Measurements from ENCODE around the gene PRKAB1. TPM values are rescaled to one million over a fixed set of nuclear protein-coding genes. Genes with fewer than 3 reads are reported as not detected.

PRKAB1 gene
- total and polyA plus RNA-seq, 9 of the 15 experiments (the other 6 are each of a cell fraction or from before 2014, with no cell fraction given), result 32.6 to 94.2 (median 63.8) TPM

DNA sequence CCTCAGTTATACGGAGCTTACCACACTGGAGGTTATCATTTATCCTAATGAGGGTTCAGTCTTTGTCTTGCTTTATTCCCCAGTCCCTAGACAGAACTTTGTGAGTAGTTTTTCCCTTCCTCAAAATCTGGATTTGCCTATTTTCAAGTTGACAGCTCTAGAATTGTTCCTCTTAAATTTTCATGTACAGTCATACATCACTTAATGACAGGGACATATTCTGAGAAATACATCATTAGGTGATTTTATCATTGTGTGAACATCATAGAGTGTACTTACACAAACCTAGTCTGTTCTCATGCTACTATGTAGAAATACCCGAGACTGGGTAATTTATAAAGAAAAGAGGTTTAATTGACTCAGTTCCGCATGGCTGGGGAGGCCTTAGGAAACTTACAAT, 3.1 kb downstream of the PRKAB1 start (continued):
- TF ChIP-seq JUN (IDR thresholded peaks at IDR 0.05; ENCODE audit: borderline replicate concordance, low read depth, low read length) (no peak), JUN (CRISPR knock-in tag; IDR thresholded peaks at IDR 0.05; ENCODE audit: borderline replicate concordance) (no peak), SMARCE1 (IDR thresholded peaks at IDR 0.05) (no peak), KAT7 (CRISPR knock-in tag; IDR thresholded peaks at IDR 0.05; ENCODE audit: borderline replicate concordance) (0 out of 2 replicates have a peak, but pooled peaks have one; percentile 57), ZBTB8A (IDR thresholded peaks at IDR 0.05; ENCODE audit: partially characterized antibody) (no peak), ZNF584 (CRISPR knock-in tag; IDR thresholded peaks at IDR 0.05; ENCODE audit: low read depth) (no peak), MEIS2 (IDR thresholded peaks at IDR 0.05; ENCODE audit: partially characterized antibody) (peak; percentile 92), ELF2 (CRISPR knock-in tag; IDR thresholded peaks at IDR 0.05) (0 out of 2 replicates have a peak, but pooled peaks have one; percentile 17)
- TF ChIP-seq, protein P1, sequence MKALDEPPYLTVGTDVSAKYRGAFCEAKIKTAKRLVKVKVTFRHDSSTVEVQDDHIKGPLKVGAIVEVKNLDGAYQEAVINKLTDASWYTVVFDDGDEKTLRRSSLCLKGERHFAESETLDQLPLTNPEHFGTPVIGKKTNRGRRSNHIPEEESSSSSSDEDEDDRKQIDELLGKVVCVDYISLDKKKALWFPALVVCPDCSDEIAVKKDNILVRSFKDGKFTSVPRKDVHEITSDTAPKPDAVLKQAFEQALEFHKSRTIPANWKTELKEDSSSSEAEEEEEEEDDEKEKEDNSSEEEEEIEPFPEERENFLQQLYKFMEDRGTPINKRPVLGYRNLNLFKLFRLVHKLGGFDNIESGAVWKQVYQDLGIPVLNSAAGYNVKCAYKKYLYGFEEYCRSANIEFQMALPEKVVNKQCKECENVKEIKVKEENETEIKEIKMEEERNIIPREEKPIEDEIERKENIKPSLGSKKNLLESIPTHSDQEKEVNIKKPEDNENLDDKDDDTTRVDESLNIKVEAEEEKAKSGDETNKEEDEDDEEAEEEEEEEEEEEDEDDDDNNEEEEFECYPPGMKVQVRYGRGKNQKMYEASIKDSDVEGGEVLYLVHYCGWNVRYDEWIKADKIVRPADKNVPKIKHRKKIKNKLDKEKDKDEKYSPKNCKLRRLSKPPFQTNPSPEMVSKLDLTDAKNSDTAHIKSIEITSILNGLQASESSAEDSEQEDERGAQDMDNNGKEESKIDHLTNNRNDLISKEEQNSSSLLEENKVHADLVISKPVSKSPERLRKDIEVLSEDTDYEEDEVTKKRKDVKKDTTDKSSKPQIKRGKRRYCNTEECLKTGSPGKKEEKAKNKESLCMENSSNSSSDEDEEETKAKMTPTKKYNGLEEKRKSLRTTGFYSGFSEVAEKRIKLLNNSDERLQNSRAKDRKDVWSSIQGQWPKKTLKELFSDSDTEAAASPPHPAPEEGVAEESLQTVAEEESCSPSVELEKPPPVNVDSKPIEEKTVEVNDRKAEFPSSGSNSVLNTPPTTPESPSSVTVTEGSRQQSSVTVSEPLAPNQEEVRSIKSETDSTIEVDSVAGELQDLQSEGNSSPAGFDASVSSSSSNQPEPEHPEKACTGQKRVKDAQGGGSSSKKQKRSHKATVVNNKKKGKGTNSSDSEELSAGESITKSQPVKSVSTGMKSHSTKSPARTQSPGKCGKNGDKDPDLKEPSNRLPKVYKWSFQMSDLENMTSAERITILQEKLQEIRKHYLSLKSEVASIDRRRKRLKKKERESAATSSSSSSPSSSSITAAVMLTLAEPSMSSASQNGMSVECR (CRISPR knock-in tag; IDR thresholded peaks at IDR 0.05), result no peak
- TF ChIP-seq, protein P2, sequence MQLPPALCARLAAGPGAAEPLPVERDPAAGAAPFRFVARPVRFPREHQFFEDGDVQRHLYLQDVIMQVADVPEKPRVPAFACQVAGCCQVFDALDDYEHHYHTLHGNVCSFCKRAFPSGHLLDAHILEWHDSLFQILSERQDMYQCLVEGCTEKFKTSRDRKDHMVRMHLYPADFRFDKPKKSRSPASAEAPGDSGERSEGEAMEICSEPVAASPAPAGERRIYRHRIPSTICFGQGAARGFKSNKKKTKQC (CRISPR knock-in tag; IDR thresholded peaks at IDR 0.05), result no peak
- TF ChIP-seq, protein P3, sequence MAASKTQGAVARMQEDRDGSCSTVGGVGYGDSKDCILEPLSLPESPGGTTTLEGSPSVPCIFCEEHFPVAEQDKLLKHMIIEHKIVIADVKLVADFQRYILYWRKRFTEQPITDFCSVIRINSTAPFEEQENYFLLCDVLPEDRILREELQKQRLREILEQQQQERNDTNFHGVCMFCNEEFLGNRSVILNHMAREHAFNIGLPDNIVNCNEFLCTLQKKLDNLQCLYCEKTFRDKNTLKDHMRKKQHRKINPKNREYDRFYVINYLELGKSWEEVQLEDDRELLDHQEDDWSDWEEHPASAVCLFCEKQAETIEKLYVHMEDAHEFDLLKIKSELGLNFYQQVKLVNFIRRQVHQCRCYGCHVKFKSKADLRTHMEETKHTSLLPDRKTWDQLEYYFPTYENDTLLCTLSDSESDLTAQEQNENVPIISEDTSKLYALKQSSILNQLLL (CRISPR knock-in tag; IDR thresholded peaks at IDR 0.05; ENCODE audit: borderline replicate concordance), result no peak
- TF ChIP-seq, protein P4, sequence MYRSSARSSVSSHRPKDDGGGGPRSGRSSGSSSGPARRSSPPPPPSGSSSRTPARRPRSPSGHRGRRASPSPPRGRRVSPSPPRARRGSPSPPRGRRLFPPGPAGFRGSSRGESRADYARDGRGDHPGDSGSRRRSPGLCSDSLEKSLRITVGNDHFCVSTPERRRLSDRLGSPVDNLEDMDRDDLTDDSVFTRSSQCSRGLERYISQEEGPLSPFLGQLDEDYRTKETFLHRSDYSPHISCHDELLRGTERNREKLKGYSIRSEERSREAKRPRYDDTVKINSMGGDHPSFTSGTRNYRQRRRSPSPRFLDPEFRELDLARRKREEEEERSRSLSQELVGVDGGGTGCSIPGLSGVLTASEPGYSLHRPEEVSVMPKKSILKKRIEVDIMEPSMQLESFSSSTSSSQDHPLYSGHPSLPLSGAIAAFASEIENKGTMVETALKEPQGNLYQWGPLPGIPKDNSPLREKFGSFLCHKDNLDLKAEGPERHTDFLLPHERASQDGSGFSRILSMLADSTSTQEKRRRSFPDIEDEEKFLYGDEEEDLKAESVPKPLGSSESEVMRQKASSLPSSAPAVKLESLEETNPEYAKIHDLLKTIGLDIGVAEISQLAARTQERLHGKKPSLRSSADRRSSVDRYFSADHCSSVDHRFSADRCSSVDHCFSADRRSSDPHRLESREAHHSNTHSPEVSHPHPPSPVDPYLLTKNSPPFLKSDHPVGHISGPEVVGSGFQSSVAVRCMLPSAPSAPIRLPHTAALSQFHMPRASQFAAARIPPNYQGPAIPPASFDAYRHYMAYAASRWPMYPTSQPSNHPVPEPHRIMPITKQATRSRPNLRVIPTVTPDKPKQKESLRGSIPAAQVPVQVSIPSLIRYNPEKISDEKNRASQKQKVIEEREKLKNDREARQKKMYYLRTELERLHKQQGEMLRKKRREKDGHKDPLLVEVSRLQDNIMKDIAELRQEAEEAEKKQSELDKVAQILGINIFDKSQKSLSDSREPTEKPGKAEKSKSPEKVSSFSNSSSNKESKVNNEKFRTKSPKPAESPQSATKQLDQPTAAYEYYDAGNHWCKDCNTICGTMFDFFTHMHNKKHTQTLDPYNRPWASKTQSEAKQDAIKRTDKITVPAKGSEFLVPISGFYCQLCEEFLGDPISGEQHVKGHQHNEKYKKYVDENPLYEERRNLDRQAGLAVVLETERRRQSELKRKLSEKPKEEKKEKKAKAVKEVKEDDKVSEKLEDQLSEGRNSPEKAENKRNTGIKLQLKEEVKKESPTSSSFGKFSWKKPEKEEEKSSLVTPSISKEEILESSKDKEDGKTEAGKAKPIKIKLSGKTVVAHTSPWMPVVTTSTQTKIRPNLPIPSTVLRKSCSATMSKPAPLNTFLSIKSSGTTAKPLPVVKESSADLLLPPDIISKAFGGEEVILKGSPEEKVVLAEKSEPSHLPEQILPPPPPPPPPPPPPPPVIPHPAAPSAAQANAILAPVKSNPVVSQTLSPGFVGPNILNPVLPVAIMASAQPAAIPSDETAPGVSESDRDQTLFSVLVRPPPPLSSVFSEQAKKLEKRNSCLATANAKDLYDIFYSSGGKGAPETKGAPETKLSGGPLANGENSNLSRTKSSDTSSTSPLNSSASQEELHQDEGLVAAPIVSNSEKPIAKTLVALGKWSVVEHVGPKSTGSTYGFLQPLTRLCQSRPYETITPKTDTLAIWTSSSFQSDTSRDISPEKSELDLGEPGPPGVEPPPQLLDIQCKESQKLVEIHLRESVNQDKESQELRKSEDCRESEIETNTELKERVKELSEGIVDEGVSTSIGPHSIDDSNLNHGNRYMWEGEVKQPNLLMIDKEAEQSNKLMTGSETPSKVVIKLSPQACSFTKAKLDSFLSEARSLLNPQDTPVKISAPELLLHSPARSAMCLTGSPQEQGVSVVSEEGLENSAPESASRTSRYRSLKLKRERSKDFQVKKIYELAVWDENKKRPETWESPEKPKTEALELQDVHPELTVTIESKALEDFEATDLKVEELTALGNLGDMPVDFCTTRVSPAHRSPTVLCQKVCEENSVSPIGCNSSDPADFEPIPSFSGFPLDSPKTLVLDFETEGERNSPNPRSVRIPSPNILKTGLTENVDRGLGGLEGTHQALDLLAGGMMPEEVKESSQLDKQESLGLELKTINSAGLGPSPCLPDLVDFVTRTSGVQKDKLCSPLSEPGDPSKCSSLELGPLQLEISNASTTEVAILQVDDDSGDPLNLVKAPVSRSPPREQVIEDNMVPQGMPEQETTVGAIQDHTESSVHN (IDR thresholded peaks at IDR 0.05; ENCODE audit: borderline replicate concordance in 1 of 2, low read depth in 1 of 2), result no peak

Data from K562 (cell line).